ENCODE results near the gene NPIPB2. TPM values are rescaled to one million over a fixed set of nuclear protein-coding genes. Genes with fewer than 3 reads are reported as not detected.

NPIPB2 gene
- total and polyA plus RNA-seq, 2 of the 13 experiments (the other 11 are each of a cell fraction or from before 2014, with no cell fraction given), result 1.8 to 4.1 TPM

- TF ChIP-seq PRDM15 (CRISPR knock-in tag; IDR thresholded peaks at IDR 0.05) (no peak), ZBTB44 (CRISPR knock-in tag; IDR thresholded peaks at IDR 0.05) (no peak), EHMT2 (IDR thresholded peaks at IDR 0.05; ENCODE audit: borderline replicate concordance, low read depth, low read length) (no peak), NR2C2 (CRISPR knock-in tag; IDR thresholded peaks at IDR 0.05; ENCODE audit: borderline replicate concordance) (no peak), ZKSCAN1 (IDR thresholded peaks at IDR 0.05; ENCODE audit: low read length) (0 out of 2 replicates have a peak, but pooled peaks have one; percentile 17), HBP1 (CRISPR knock-in tag; IDR thresholded peaks at IDR 0.05; ENCODE audit: low read depth) (no peak), ARID4A (CRISPR knock-in tag; IDR thresholded peaks at IDR 0.05; ENCODE audit: borderline replicate concordance) (no peak), ZNF281 (CRISPR knock-in tag; IDR thresholded peaks at IDR 0.05; ENCODE audit: borderline replicate concordance) (no peak), GTF2F1 (IDR thresholded peaks at IDR 0.05; ENCODE audit: low read length) (no peak), POLR2G (IDR thresholded peaks at IDR 0.05; ENCODE audit: low read depth, low read length) (peak; percentile 94), FOXK1 (CRISPR knock-in tag; IDR thresholded peaks at IDR 0.05; ENCODE audit: borderline replicate concordance, low read depth) (no peak; the same call in 1 of the 2 replicates), SATB2 (CRISPR knock-in tag; IDR thresholded peaks at IDR 0.05) (peak; percentile 10; the same call in 1 of the 2 replicates), FOXM1 (CRISPR knock-in tag; IDR thresholded peaks at IDR 0.05) (no peak), RXRA (CRISPR knock-in tag; IDR thresholded peaks at IDR 0.05) (no peak; the same call in 1 of the 2 replicates)
These were observed 25.1 kb downstream of the NPIPB2 start (continued) for GRCh38 chr16:11916524-11917285.
